Activated CD4-positive, alpha-beta T cell treated with anti-CD3 and anti-CD28 coated beads, Interleukin-2, amount 10 ng/mL, durations not matched to agents 7 days and 5 days (primary cell): ENCODE data around the gene SEPTIN10. TPM values are rescaled to one million over a fixed set of nuclear protein-coding genes. Genes with fewer than 3 reads are reported as not detected.

Experiments used
- CTCF ChIA-PET: fragments of 350-600 bp; sonication (Branson Sonifier 250); formaldehyde crosslinking; loops from one replicate; lab custom pipeline; 2021; ENCODE audit warnings: antibody characterized with exemption; lab: Charles Lee
- POLR2A ChIA-PET: fragments of 350-600 bp; sonication (Branson Sonifier 250); formaldehyde crosslinking; loops from one replicate; lab custom pipeline; 2021; ENCODE audit warnings: antibody characterized with exemption; lab: Charles Lee
- DNase-seq: peaks from one replicate; pipeline ENCODE4 v3.0.0-alpha.2; 2020
- H3K27ac Mint-ChIP-seq: one replicate; pipeline ENCODE4 v1.8.0; 2021; ENCODE audit warnings: mild to moderate bottlenecking, moderate library complexity, mixed read lengths
- H3K27me3 Mint-ChIP-seq: one replicate; pipeline ENCODE4 v1.8.0; 2021; ENCODE audit warnings: mixed read lengths
- H3K36me3 Mint-ChIP-seq: one replicate; pipeline ENCODE4 v1.8.0; 2021; ENCODE audit warnings: low read depth, mixed read lengths
- H3K4me1 Mint-ChIP-seq: one replicate; pipeline ENCODE4 v1.8.0; 2021; ENCODE audit warnings: mixed read lengths
- H3K4me3 Mint-ChIP-seq: one replicate; pipeline ENCODE4 v1.8.0; 2021; ENCODE audit warnings: mild to moderate bottlenecking, moderate library complexity, mixed read lengths
- H3K9me3 Mint-ChIP-seq: one replicate; pipeline ENCODE4 v1.8.0; 2021; ENCODE audit warnings: mixed read lengths
- total RNA-seq, 2 experiments: library from RNA; stranded (reverse); gene quantifications; one replicate each; pipeline ENCODE4 v1.2.3, GENCODE V29; 2021

Gene SEPTIN10
- total RNA-seq, 2 experiments from 2014 or later = 1.7 to 1.8 TPM

DNA sequence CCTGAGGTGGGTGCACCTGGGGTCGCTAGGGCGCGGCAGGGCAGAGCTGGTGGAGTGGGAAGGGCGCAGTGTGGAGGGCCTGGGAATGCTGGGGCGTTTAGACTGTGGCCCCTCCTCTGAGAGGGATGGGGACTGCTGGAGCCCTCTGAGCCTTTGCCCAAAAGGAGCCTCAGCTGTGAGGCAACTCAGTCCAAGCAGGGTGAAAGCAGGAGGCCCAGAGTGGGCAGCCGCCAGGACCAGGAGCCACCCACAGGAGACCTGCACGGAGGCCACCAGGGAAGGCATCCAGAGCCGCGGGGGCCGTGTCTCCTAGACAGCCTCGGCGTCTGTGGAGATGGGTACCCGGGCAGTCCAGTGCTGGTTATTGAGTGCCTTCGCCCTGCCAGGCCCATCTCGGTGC lies 114.9 kb downstream of the SEPTIN10 start:
- H3K9me3 Mint-ChIP-seq = no peaks in the 10 kb centered on the region
- ChIA-PET POLR2A (no interaction called here), CTCF (no interaction called here)
- H3K36me3 Mint-ChIP-seq = no peaks in the 10 kb centered on the region
- no peak overlapping the region for H3K27ac Mint-ChIP-seq
- no peaks in the 10 kb centered on the region for H3K4me1 Mint-ChIP-seq
- no peak overlapping the region for H3K4me3 Mint-ChIP-seq
- no peak for DNase-seq
- H3K27me3 Mint-ChIP-seq = no peaks in the 10 kb centered on the region

- ChIA-PET CTCF (no interaction called here), POLR2A (no interaction called here)
- H3K9me3 Mint-ChIP-seq = no peaks in the 10 kb centered on the region
- no peak overlapping the region for H3K27ac Mint-ChIP-seq
- H3K4me1 Mint-ChIP-seq = no peaks in the 10 kb centered on the region
- no peak overlapping the region for H3K4me3 Mint-ChIP-seq
- no peaks in the 10 kb centered on the region for H3K36me3 Mint-ChIP-seq
- H3K27me3 Mint-ChIP-seq = no peaks in the 10 kb centered on the region
- no peak for DNase-seq
These were observed 115.6 kb downstream of the SEPTIN10 start for GRCh38 chr2:109497911-109498870.

- DNase-seq = no peak
- ChIA-PET CTCF (no interaction called here), POLR2A (no interaction called here)
- H3K4me1 Mint-ChIP-seq = no peaks in the 10 kb centered on the region
- H3K27me3 Mint-ChIP-seq = no peaks in the 10 kb centered on the region
- no peak overlapping the region for H3K4me3 Mint-ChIP-seq
- H3K36me3 Mint-ChIP-seq = no peaks in the 10 kb centered on the region
- H3K27ac Mint-ChIP-seq = no peak overlapping the region
- no peaks in the 10 kb centered on the region for H3K9me3 Mint-ChIP-seq
These were observed 116.3 kb downstream of the SEPTIN10 start for GRCh38 chr2:109497463-109497862.

DNA sequence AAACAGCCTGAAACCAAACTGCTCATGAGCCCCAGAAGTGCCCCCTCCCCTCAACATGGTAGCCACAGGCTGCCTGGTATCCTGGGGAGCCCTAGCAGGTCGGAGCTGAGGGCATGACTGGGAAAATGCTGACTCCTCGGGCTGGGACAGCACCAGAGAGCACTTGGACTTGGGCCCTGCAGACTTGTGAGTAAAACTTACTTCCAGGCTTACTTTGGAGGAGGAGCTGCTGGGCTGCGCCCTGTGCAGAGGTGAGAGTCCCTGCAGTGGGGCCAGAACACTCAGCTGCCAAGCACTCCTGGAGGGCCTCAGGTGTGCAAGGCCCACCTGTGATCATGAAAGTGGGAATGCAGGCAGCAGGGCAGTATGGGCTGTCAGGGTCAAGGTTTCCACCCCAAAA lies 119.4 kb downstream of the SEPTIN10 start:
- DNase-seq = no peak

DNA sequence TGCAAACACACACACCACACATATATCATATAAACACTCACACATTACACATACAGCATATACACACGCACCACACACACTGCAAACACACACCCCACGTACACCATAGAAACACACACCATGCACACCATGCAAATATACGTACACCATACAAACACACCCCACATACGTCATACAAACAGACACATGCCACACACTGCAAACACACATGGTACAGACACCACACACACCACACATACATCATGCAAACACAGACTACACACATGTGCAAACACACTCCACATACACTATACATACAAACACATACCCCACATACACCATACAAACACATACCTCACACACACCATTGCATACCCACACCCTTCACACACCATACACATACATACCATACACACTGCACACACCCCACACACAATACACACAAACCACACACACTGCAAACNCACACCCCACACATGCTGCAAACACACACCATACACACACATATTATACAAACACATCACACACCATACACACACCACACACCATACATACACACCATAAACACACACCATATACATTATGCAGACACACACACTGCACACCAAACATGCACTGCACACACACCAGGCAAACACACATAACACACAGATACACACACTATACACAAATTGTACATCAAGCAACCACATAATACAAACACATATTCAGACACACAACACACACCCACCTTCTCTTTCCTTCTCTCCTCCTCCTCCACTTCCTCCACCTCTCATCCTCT lies 120.4 kb downstream of the SEPTIN10 start:
- DNase-seq = no peak
- Mint-ChIP-seq H3K4me3 (no peak overlapping the region), H3K27ac (no peak overlapping the region), H3K4me1 (no peaks in the 10 kb centered on the region), H3K9me3 (no peaks in the 10 kb centered on the region), H3K36me3 (no peaks in the 10 kb centered on the region), H3K27me3 (no peaks in the 10 kb centered on the region)
- ChIA-PET CTCF (no interaction called here), POLR2A (no interaction called here)

More for the DNA sequence above, 119.4 kb downstream of the SEPTIN10 start:
- CTCF ChIA-PET = no interaction called here
- Mint-ChIP-seq H3K27ac (no peak overlapping the region), H3K27me3 (no peaks in the 10 kb centered on the region), H3K36me3 (no peaks in the 10 kb centered on the region), H3K4me1 (no peaks in the 10 kb centered on the region), H3K9me3 (no peaks in the 10 kb centered on the region), H3K4me3 (no peak overlapping the region)
- POLR2A ChIA-PET = no interaction called here

Other genes with a start within 250 kb of the SEPTIN10 start
- gene SOWAHC, start 398 bp upstream of the SEPTIN10 start, total RNA-seq = under 1 TPM; 0.25 to 0.27 TPM
- 10 to 100 TPM in 1 of 2 experiments, 1 to 10 TPM in 1; 8.1 to 12.1 TPM for gene RGPD5, start 180.3 kb upstream of the SEPTIN10 start, total RNA-seq